ENCODE results near the gene CHMP4A. TPM values are rescaled to one million over a fixed set of nuclear protein-coding genes. Genes with fewer than 3 reads are reported as not detected.

Gene CHMP4A
- total and polyA plus RNA-seq, 2 of the 13 experiments (the other 11 are each of a cell fraction or from before 2014, with no cell fraction given) = 83.6 to 113 TPM

DNA sequence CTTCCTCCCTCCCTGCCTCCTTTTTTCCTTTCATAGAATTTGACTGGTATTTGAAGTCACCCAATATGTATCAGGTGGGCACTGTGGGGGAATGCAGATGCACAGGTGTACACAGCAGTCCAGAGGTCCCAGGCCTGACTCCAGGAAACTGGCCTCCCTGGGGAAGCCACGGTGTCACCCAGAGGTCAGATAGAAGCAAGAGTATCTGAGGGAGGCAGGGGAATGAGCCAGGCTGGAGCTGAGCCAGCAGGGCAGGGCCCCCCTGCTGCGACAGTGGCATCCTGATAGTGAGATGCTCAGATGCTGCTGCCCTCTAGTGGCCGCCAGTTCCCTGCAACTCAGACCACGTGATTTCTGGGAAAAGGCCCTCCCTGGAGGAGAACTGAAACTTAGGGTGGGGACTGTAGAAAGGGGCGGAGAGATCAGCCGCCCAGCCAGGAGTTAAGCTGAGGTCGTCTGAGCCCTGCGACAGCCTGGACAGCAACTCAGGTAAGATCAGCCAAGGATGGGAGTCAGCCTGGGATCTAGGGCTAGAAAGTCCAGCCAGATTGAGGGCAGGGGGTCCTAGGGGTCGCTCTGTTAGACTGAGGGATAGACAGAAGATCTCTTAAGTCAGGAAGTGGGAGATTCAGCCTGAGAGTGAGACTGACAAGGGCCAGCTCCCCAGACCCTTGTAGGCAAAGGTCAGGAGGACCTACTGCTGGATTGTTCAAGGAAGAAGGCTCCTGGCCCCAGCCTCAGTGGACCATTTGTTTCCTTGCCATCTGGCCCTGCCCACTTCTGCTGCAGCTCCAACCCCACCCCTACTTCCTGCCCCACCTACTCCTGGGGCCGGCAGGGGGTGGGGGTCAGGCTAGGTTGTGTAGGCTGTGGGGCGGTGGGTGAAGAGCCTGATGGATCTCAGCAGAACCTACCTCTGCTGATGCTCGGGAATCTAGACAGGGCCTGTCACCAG, 52.2 kb downstream of the CHMP4A start, which contains the start of gene IRF9 (continued):
- TF ChIP-seq, protein P1, sequence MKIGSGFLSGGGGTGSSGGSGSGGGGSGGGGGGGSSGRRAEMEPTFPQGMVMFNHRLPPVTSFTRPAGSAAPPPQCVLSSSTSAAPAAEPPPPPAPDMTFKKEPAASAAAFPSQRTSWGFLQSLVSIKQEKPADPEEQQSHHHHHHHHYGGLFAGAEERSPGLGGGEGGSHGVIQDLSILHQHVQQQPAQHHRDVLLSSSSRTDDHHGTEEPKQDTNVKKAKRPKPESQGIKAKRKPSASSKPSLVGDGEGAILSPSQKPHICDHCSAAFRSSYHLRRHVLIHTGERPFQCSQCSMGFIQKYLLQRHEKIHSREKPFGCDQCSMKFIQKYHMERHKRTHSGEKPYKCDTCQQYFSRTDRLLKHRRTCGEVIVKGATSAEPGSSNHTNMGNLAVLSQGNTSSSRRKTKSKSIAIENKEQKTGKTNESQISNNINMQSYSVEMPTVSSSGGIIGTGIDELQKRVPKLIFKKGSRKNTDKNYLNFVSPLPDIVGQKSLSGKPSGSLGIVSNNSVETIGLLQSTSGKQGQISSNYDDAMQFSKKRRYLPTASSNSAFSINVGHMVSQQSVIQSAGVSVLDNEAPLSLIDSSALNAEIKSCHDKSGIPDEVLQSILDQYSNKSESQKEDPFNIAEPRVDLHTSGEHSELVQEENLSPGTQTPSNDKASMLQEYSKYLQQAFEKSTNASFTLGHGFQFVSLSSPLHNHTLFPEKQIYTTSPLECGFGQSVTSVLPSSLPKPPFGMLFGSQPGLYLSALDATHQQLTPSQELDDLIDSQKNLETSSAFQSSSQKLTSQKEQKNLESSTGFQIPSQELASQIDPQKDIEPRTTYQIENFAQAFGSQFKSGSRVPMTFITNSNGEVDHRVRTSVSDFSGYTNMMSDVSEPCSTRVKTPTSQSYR (CRISPR knock-in tag; IDR thresholded peaks at IDR 0.05; ENCODE audit: borderline replicate concordance) = peak; percentile 80
- TF ChIP-seq ZNF558 (CRISPR knock-in tag; IDR thresholded peaks at IDR 0.05; ENCODE audit: borderline replicate concordance) (no peak), ZNF329 (CRISPR knock-in tag; IDR thresholded peaks at IDR 0.05; ENCODE audit: low read depth) (peak; percentile 93), ZFP41 (CRISPR knock-in tag; IDR thresholded peaks at IDR 0.05; ENCODE audit: borderline replicate concordance) (peak; percentile 80; the same call in 1 of the 2 replicates), KLF6 (CRISPR knock-in tag; IDR thresholded peaks at IDR 0.05) (peak; percentile 100), RORA (CRISPR knock-in tag; IDR thresholded peaks at IDR 0.05) (no peak), ZNF512B (CRISPR knock-in tag; IDR thresholded peaks at IDR 0.05; ENCODE audit: borderline replicate concordance) (no peak; the same call in 1 of the 2 replicates), REXO4 (CRISPR knock-in tag; IDR thresholded peaks at IDR 0.05; ENCODE audit: borderline replicate concordance) (no peak), NFYC (CRISPR knock-in tag; IDR thresholded peaks at IDR 0.05) (peak; percentile 71), MLXIP (CRISPR knock-in tag; IDR thresholded peaks at IDR 0.05; ENCODE audit: borderline replicate concordance) (peak; percentile 68; the same call in 1 of the 2 replicates), ARNT (IDR thresholded peaks at IDR 0.05) (no peak), STAT5B (CRISPR knock-in tag; IDR thresholded peaks at IDR 0.05) (peak; percentile 94), ZNF44 (CRISPR knock-in tag; IDR thresholded peaks at IDR 0.05) (peak; percentile 83; the same call in 1 of the 2 replicates), ZKSCAN8 (CRISPR knock-in tag; IDR thresholded peaks at IDR 0.05; ENCODE audit: borderline replicate concordance) (peak; percentile 99)
- TF ChIP-seq, protein P2, sequence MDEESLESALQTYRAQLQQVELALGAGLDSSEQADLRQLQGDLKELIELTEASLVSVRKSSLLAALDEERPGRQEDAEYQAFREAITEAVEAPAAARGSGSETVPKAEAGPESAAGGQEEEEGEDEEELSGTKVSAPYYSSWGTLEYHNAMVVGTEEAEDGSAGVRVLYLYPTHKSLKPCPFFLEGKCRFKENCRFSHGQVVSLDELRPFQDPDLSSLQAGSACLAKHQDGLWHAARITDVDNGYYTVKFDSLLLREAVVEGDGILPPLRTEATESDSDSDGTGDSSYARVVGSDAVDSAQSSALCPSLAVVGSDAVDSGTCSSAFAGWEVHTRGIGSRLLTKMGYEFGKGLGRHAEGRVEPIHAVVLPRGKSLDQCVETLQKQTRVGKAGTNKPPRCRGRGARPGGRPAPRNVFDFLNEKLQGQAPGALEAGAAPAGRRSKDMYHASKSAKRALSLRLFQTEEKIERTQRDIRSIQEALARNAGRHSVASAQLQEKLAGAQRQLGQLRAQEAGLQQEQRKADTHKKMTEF (CRISPR knock-in tag; IDR thresholded peaks at IDR 0.05) = peak; percentile 100

Data from HepG2 (cell line).